IPS DF 6.9 (cell line): ENCODE results near the gene VSIG10L2.
A peak's percentile ranks its signal among the peaks of the same experiment; 100 is the strongest.

Source experiments
- DNase-seq: peaks from one replicate; pipeline ENCODE4 v3.0.0-alpha.2; 2013; ENCODE audit warnings: low read depth, low spot score
- H3K27ac ChIP-seq: one replicate; pipeline ENCODE4 v1.5.1; 2013; ENCODE audit warnings: low read length, control low read depth
- H3K27me3 ChIP-seq: 2 replicates; pipeline ENCODE4 v1.6.1; 2013; ENCODE audit warnings: mild to moderate bottlenecking, low read length; ENCODE audit not compliant: control insufficient read depth, insufficient read depth
- H3K36me3 ChIP-seq: 2 replicates; pipeline ENCODE4 v1.6.1; 2013; ENCODE audit warnings: low read length; ENCODE audit not compliant: control insufficient read depth, insufficient read depth
- H3K4me1 ChIP-seq: 2 replicates; pipeline ENCODE4 v1.6.1; 2013; ENCODE audit warnings: low read length; ENCODE audit not compliant: control insufficient read depth, insufficient read depth
- H3K4me3 ChIP-seq: 2 replicates; pipeline ENCODE4 v1.5.1; 2013; ENCODE audit warnings: mild to moderate bottlenecking, low read length
- H3K9me3 ChIP-seq: 2 replicates; pipeline ENCODE4 v1.6.1; 2013; ENCODE audit warnings: low read length, inconsistent platforms; ENCODE audit not compliant: control insufficient read depth, insufficient read depth
- WGBS: extraction: QIAGEN DNeasy Blood & Tissue Kit; methylation state at CpG from one replicate; pipeline ENCODE4 v1.1.7; 2013; ENCODE audit warnings: mixed read lengths, missing lambda C conversion rate; ENCODE audit not compliant: insufficient read length, insufficient coverage; 5-methylcytosine and 5-hydroxymethylcytosine counted together

Gene VSIG10L2

GRCh38 chr11:125940145-125940544 lies 5.7 kb upstream of the VSIG10L2 start:
- Histone ChIP-seq H3K9me3 (no peaks in the 10 kb centered on the region), H3K36me3 (no peaks in the 10 kb centered on the region), H3K27me3 (no peaks in the 10 kb centered on the region), H3K4me3 (no peak overlapping the region), H3K4me1 (peaks cover 7% of the 10 kb centered on the region), H3K27ac (no peak overlapping the region)
- no peak for DNase-seq
- whole genome bisulfite sequencing: no CpG with 5 or more reads among the region's 4 CpGs

DNA sequence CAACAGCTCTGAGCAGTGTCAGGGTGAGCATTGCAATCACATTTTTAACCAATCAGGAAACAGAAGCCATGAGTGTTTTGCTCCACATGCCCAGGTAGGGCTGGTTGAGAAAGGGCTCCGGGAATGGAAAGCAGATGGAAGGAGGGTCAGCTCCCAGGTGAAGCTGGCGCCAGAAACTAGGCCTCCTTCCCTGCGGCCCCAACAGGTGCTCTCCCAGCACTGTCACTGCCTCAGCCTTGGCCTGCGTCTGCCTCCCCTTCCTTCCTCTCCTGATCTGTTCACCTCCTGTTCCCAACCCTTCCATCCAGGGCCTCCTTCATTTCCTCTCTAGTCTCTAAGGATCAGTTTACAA lies 4.6 kb upstream of the VSIG10L2 start:
- Histone ChIP-seq H3K9me3 (no peaks in the 10 kb centered on the region), H3K36me3 (no peaks in the 10 kb centered on the region), H3K4me1 (peaks cover 7% of the 10 kb centered on the region), H3K27ac (no peak overlapping the region), H3K27me3 (no peaks in the 10 kb centered on the region), H3K4me3 (no peak overlapping the region)
- no CpG with 5 or more reads among the region's 4 CpGs for WGBS
- DNase-seq: no peak

GRCh38 chr11:125941619-125942611 lies 3.9 kb upstream of the VSIG10L2 start:
- no peaks in the 10 kb centered on the region for H3K27me3 ChIP-seq
- H3K4me3 ChIP-seq: no peak overlapping the region
- no peaks in the 10 kb centered on the region for H3K36me3 ChIP-seq
- peaks cover 7% of the 10 kb centered on the region for H3K4me1 ChIP-seq
- no peaks in the 10 kb centered on the region for H3K9me3 ChIP-seq
- peak; percentile 60 for DNase-seq
- WGBS: no CpG with 5 or more reads among the region's 20 CpGs
- H3K27ac ChIP-seq: no peak overlapping the region

DNA sequence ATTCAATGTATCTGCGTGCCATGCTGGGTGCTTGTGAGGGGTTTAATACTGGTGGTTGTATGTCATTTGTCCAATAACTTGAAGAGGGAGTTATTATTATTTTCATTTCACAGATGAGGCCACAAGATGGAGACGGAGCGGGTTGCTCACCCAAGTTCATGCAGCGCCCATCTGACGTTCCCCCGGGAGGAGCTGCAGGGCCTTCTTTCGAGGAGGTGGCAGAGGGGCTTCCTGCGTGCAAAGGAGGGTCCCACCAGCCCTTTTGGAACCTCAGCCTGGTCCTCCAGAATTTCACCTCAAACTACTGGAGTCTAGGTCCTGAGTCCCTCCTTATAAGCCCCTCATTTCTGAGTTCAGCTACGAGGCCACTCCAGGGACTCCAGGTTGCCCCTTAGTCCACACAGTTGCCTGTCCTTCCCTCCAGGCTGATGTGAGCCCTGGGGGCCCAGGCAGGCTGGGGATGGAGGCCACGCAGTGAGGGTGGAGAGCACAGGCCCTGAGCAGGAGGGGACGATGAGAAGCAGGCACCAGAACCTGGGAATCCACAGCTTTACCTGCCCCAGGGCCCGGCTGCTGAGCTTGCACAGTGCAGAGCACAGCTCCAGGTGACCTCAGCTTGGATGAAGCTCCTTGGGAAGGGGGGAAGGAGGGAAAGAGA lies 2.9 kb upstream of the VSIG10L2 start:
- no peak overlapping the region for H3K27ac ChIP-seq
- no peaks in the 10 kb centered on the region for H3K36me3 ChIP-seq
- DNase-seq: no peak
- no CpG with 5 or more reads among the region's 12 CpGs for WGBS
- H3K27me3 ChIP-seq: no peaks in the 10 kb centered on the region
- no peak overlapping the region for H3K4me3 ChIP-seq
- no peaks in the 10 kb centered on the region for H3K9me3 ChIP-seq
- H3K4me1 ChIP-seq: peaks cover 7% of the 10 kb centered on the region

- WGBS: no CpG with 5 or more reads among the region's 9 CpGs
- Histone ChIP-seq H3K9me3 (no peaks in the 10 kb centered on the region), H3K4me1 (peaks cover 7% of the 10 kb centered on the region), H3K27ac (no peak overlapping the region), H3K4me3 (no peak overlapping the region), H3K36me3 (no peaks in the 10 kb centered on the region), H3K27me3 (no peaks in the 10 kb centered on the region)
- no peak for DNase-seq
Observed at GRCh38 chr11:125943661-125944349, 2.0 kb upstream of the VSIG10L2 start.

- no CpG with 5 or more reads among the region's 13 CpGs for WGBS
- DNase-seq: no peak
- no peaks in the 10 kb centered on the region for H3K36me3 ChIP-seq
- no peak overlapping the region for H3K27ac ChIP-seq
- no peaks in the 10 kb centered on the region for H3K9me3 ChIP-seq
- H3K27me3 ChIP-seq: no peaks in the 10 kb centered on the region
- H3K4me3 ChIP-seq: no peak overlapping the region
- H3K4me1 ChIP-seq: peaks cover 7% of the 10 kb centered on the region
Observed at GRCh38 chr11:125944350-125945010, 1.4 kb upstream of the VSIG10L2 start.

DNA sequence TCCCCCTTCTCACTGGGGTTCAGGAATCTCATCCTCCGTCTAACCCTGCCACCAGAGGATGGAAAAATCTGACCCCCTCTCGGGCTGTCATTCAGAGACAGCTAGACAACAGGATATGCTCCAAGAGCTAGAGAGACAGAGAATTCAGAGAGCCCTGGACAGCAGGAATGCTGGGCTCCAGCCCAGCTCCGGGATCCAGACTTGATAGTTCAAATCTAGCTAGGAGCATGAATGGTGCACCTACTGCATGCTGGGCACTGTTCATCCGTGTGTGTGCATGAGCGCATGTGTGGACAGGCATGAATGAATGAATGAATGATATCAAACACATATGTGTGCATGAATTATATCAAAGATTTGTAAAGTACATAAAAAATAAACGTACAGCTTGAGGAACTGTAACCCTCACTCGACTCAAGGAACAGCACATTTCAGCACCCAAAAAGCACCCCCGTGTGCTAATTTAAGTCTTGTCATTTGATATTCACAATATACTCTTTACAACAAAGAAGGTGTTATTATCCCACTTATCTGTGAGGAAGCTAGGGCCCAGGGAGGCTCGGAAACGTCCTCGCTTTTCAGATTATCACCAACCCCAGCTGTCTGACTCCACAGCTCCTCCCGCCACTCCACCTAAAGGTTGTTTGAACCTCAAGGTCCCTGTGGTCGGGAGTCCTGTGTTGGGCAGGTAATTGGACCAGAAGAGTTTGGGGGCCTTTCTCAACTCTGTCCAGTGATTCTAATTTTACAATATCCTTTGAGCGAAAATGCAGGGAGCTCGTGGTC lies 640 bp upstream of the VSIG10L2 start:
- H3K4me3 ChIP-seq: no peak overlapping the region
- no peak overlapping the region for H3K27ac ChIP-seq
- peaks cover 7% of the 10 kb centered on the region for H3K4me1 ChIP-seq
- WGBS: no CpG with 5 or more reads among the region's 15 CpGs
- no peaks in the 10 kb centered on the region for H3K36me3 ChIP-seq
- no peaks in the 10 kb centered on the region for H3K27me3 ChIP-seq
- no peaks in the 10 kb centered on the region for H3K9me3 ChIP-seq
- DNase-seq: no peak

GRCh38 chr11:125946712-125947418 lies 1.0 kb downstream of the VSIG10L2 start:
- Histone ChIP-seq H3K9me3 (no peaks in the 10 kb centered on the region), H3K4me3 (no peak overlapping the region), H3K27me3 (no peaks in the 10 kb centered on the region), H3K27ac (no peak overlapping the region), H3K36me3 (no peaks in the 10 kb centered on the region), H3K4me1 (peaks cover under 1% of the 10 kb centered on the region; the same call in 1 of the 2 replicates)
- WGBS: no CpG with 5 or more reads among the region's 14 CpGs
- no peak for DNase-seq

DNA sequence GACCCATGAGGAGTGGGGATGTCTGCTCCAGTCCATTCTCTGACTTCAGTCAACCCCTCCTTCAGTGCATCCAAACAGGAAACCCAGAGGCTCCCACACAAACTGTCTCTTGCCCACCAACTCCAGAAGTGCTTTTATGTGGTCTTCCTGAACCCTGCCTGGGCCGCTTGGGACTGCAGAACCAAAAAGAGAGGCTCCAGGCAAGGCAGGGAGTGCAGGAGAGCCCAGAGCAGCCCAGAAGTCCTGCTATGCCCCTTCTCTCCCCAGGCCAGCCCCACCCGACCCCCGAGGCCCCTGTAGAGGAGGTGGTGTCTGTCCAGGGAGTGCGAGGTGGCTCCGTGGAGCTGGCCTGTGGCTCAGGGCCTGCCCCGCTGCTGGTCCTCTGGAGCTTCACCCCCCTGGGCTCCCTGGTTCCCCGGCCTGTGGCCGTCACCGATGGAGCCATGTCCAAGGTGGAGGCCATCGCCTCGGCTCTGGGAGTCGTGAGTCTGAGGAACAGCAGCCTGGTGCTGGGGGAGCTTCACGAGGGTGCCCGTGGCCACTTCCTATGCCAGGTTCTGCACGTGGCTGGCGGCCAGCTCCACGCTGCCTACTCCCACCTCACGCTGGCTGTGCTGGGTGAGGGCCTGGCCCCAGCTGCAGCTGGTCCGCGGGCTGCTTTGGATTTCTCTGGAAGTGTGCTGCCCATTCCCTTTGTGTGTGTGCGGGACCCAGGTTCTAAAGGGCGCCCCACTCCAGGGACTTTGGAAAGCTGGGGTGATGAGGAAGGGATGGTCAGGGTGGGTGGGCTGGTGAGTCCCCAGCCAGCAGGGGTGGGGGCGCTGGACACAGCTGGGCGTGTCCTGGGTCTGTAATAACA lies 1.8 kb downstream of the VSIG10L2 start:
- Histone ChIP-seq H3K27ac (no peak overlapping the region), H3K36me3 (no peaks in the 10 kb centered on the region), H3K9me3 (no peaks in the 10 kb centered on the region), H3K27me3 (no peaks in the 10 kb centered on the region), H3K4me1 (no peaks in the 10 kb centered on the region), H3K4me3 (no peak overlapping the region)
- no peak for DNase-seq
- WGBS: no CpG with 5 or more reads among the region's 24 CpGs
